ENCODE measurements around the gene DFFA. TPM values are rescaled to one million over a fixed set of nuclear protein-coding genes. Genes with fewer than 3 reads are reported as not detected.
"Not testable (repeated sequence)": the region's sequence is repeated elsewhere in the genome, so short reads cannot be mapped to it uniquely, and the experiment has no call there.

DFFA gene
- total RNA-seq, 4 donors from 2014 or later, result 7.5 to 31.6 (median 17.1) TPM

GRCh38 chr1:10459184-10459583 is 13.1 kb downstream of the DFFA start:
- Histone ChIP-seq H3K9me3 (no peaks in the 10 kb centered on the region), H3K4me1 (no peaks in the 10 kb centered on the region), H3K4me3 (no peak overlapping the region), H3K27ac (no peak overlapping the region), H3K36me3 (peaks cover 0 to 20% (median 10%) of the 10 kb centered on the region in 4 donors), H3K27me3 (no peaks in the 10 kb centered on the region)
- intact Hi-C loops (cut with DNase I; ENCODE audit: low total_unique reads) (no loop called here), in situ Hi-C loops (cut with MboI; ENCODE audit: low pct_ligation_motif_present in 1 of 4, low pct_unique_long_range_greater_than_20kb in 1 of 4, low sequenced_read_pairs in 3 of 4) (no loop called here)
- DNase-seq, result no peak
- WGBS, 2 donors (ENCODE audit: low coverage in 1 of 2), result 61% methylated on average over 2 to 3 of the region's 3 CpGs
- TF ChIP-seq EP300 (IDR thresholded peaks at IDR 0.05; ENCODE audit: low read depth) (no peak), POLR2AphosphoS5 (IDR thresholded peaks at IDR 0.05) (no peak), CTCF (IDR thresholded peaks at IDR 0.05) (no peak), POLR2A (IDR thresholded peaks at IDR 0.05) (no peak)

GRCh38 chr1:10457875-10458274 is 14.5 kb downstream of the DFFA start:
- peaks cover 0 to 10% (median 3%) of the 10 kb centered on the region in 4 donors for H3K36me3 ChIP-seq
- intact Hi-C loops (cut with DNase I; ENCODE audit: low total_unique reads) (no loop called here), in situ Hi-C loops (cut with MboI; ENCODE audit: low pct_ligation_motif_present in 1 of 4, low pct_unique_long_range_greater_than_20kb in 1 of 4, low sequenced_read_pairs in 3 of 4) (no loop called here)
- H3K9me3 ChIP-seq, result no peaks in the 10 kb centered on the region
- 79 to 86% methylated on average over 7 to 9 of the region's 9 CpGs for WGBS, 2 donors (ENCODE audit: low coverage in 1 of 2)
- H3K4me3 ChIP-seq, result no peak overlapping the region
- H3K4me1 ChIP-seq, result no peaks in the 10 kb centered on the region
- no peak for TF ChIP-seq EP300 (IDR thresholded peaks at IDR 0.05; ENCODE audit: low read depth)
- no peak for DNase-seq
- H3K27me3 ChIP-seq, result no peaks in the 10 kb centered on the region
- H3K27ac ChIP-seq, result no peak overlapping the region

DNA sequence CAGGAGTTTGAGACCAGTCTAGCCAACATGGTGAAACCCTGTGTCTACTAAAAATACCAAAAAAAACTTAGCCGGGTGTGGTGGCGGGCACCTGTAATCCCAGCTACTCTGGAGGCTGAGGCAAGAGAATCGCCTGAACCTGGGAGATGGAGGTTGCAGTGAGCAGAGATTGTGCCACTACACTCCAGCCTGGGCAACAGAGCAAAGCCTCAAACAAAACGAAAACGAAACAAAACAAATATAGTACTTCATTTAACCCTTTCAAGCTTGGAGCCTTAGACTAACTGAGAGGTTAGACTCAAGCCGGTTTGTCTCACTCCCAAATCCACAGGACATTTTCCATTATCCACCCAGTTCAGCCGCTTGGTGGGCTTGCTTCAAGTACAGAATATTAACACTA is 14.9 kb downstream of the DFFA start:
- in situ Hi-C loops (cut with MboI; ENCODE audit: low pct_ligation_motif_present in 1 of 4, low pct_unique_long_range_greater_than_20kb in 1 of 4, low sequenced_read_pairs in 3 of 4); H3K27me3 ChIP-seq: not testable (repeated sequence)

GRCh38 chr1:10456661-10457060 is 15.7 kb downstream of the DFFA start:
- in situ Hi-C loops (cut with MboI; ENCODE audit: low pct_ligation_motif_present in 1 of 4, low pct_unique_long_range_greater_than_20kb in 1 of 4, low sequenced_read_pairs in 3 of 4), result no loop called here
- no peaks in the 10 kb centered on the region for H3K27me3 ChIP-seq
- WGBS, 2 donors (ENCODE audit: low coverage in 1 of 2), result 80 to 87% methylated on average over 7 of the region's 7 CpGs
- no peaks in the 10 kb centered on the region for H3K4me1 ChIP-seq
- TF ChIP-seq POLR2AphosphoS5 (IDR thresholded peaks at IDR 0.05) (no peak), POLR2A (IDR thresholded peaks at IDR 0.05) (no peak), EP300 (IDR thresholded peaks at IDR 0.05; ENCODE audit: low read depth) (no peak), CTCF (IDR thresholded peaks at IDR 0.05) (no peak)
- intact Hi-C loops (cut with DNase I; ENCODE audit: low total_unique reads), result no loop called here
- H3K4me3 ChIP-seq, result no peak overlapping the region
- no peaks in the 10 kb centered on the region for H3K9me3 ChIP-seq
- H3K27ac ChIP-seq, result no peak overlapping the region
- peaks cover 0 to 4% (median 0%) of the 10 kb centered on the region in 4 donors for H3K36me3 ChIP-seq
- no peak for DNase-seq

More for the DNA sequence above, 14.9 kb downstream of the DFFA start:
- H3K27ac ChIP-seq; H3K9me3 ChIP-seq; H3K4me3 ChIP-seq; H3K4me1 ChIP-seq; intact Hi-C loops (cut with DNase I; ENCODE audit: low total_unique reads); H3K36me3 ChIP-seq; DNase-seq: not testable (repeated sequence)
- 63 to 100% methylated on average over 2 to 7 of the region's 7 CpGs for WGBS, 2 donors (ENCODE audit: low coverage in 1 of 2)

GRCh38 chr1:10456048-10456447 is 16.3 kb downstream of the DFFA start:
- Histone ChIP-seq H3K36me3 (no peaks in the 10 kb centered on the region), H3K4me3 (no peak overlapping the region), H3K9me3 (no peaks in the 10 kb centered on the region), H3K4me1 (no peaks in the 10 kb centered on the region), H3K27me3 (no peaks in the 10 kb centered on the region), H3K27ac (no peak overlapping the region)
- intact Hi-C loops (cut with DNase I; ENCODE audit: low total_unique reads), result no loop called here
- in situ Hi-C loops (cut with MboI; ENCODE audit: low pct_ligation_motif_present in 1 of 4, low pct_unique_long_range_greater_than_20kb in 1 of 4, low sequenced_read_pairs in 3 of 4), result no loop called here
- WGBS, 2 donors (ENCODE audit: low coverage in 1 of 2), result 80 to 89% methylated on average over 2 to 5 of the region's 5 CpGs
- DNase-seq, result no peak
- TF ChIP-seq CTCF (IDR thresholded peaks at IDR 0.05) (no peak), EP300 (IDR thresholded peaks at IDR 0.05; ENCODE audit: low read depth) (no peak), POLR2AphosphoS5 (IDR thresholded peaks at IDR 0.05) (no peak), POLR2A (IDR thresholded peaks at IDR 0.05) (no peak)
